ENCODE data around the gene CLDN10.
"Not testable (repeated sequence)": the region's sequence is repeated elsewhere in the genome, so short reads cannot be mapped to it uniquely, and the experiment has no call there.

Gene CLDN10

DNA sequence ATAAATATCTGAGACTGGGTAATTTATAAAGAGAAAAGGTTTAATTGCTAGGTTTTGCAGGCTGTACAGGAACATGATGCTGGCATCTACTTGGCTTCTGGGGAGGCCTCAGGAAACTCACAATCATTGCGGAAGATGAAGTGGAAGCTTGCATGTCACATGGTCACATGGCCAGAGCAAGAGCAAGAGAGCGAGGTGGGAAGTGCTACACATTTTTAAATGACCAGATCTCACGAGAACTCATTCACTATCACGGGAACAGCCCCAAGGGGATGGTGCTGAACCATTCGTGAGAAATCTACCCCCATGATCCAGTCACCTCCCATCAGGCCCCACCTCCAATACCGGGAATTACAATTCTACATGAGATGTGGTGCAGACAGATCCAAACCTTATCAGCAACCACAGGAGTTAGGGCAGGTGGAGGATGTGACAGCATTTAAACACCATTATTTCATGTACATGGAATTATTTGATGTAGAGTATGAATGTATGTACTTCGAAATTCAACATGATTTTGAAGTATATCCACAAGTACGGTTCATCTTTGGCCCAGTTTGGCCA is 10.5 kb upstream of the CLDN10 start:
- DNase-seq, result no peak

DNA sequence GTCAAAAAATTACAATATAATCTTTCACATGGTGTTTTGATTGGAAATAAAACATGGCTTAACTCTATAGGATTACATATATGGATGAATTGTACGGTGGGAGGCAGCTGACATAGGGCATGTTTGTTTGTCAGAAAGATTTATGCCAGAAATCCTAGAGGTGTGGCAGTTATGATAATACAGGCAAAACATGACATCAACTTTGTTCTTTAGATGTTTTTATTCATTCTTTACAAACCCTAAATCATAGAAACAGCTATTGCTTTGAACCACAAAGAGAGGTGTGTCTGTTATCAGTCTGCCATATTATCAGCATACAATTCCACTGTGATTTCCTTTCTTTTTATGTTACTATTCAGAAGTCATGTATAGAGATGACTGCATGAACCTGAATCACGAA is 8.2 kb upstream of the CLDN10 start:
- no peak for DNase-seq

DNA sequence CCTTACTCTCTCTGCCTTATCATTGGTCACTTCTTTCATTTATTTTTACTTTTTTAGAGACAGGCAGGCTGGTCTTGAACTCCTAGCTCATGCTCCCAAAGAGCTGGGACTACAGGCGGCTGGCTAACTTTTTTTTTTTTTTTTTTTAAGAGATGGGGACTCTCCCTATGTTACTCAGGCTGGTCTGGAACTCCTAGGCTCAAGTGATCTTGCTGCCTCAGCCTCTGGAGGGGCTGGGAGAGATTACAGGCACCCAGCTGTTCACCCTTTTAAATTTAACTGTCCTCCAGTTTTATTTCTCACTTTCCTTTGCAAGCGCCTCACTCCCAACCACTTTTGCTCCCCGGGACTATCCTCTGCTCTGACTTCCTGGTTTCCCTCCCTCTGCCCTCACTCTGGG is 5.6 kb upstream of the CLDN10 start:
- no peak for DNase-seq

DNA sequence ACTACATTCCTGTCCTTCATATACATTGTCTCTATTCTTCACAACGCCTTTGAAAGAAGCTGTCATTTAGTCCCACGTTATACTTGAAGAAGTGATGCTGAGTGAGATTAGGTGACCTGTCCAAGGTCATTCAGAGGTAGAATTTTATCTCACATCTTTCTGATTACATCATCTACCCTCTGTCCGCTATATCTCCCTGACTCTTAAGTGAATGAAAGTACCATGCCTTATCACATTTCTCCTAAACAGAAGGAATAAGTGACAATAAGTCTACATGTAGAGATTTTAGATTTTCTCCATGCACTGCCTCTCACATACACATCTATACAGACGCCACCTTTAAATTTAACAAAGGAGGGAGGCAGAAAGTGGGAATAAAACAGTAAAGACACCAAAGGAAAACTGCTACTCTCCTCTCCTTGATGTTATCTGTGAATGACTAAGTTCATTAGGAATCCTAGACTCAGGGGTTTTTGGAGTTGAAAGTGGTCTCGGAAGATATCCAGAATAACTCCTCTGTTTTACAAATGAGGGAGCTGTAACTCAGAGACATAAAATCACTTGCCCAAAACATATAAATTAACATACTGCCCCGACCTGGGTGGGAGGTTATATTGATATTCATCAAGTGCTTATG is 4.9 kb upstream of the CLDN10 start:
- no peak for DNase-seq

DNA sequence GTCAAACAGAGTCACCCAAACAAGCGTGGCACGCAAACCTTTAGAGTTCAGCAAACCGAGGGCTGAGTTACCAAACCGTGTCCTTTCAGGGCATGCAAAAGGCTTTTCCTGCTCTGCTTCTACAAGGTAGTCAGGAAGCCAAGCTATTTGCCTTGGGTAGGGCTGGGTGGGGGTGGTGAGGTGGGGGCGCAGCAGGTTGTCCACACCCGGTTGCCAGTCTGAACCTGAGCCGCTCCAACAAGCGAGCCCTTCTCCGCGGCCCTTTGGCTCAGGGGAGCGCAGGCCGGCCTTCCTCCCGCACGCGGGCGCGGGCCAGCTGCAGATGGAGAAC is 347 bp upstream of the CLDN10 start:
- DNase-seq, result no peak

DNA sequence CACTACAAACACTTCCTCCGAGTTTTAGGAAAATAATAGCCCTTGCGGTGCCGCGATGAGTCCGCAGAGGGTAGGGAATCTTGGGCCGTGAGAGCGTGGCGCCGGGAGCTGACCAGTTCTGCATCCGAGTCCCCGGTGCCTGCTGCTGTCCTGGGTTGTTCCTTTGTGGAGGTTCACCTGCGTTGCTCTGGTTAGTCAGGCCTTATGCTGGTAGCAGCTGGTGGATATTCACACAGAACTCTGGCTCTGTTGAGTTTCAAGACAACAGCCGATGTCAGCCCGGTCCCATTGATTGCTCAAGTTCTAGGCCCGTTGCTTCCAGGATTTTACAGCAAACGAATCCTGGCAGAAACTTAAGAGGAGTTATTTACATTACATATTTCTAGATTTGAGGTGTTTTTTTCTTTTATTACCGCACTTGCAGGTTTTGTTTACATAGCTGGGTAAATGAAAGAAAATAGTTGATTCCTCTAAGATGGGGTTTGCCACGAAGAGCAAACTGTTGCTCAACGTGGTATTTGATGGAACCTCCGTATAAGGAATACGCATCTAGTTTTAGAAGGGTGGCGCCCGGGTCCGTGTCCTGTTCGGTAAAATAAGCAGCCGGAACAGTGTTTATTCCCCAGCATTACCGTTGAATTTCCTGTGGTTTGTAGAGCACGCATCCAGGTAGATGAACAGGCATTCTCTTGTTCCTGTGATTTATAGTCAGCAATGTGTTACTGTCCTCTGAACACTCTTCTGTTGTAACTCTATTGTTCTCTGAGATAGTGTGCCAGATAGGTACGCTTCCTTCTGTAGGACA is 1.3 kb downstream of the CLDN10 start:
- DNase-seq, result no peak

DNA sequence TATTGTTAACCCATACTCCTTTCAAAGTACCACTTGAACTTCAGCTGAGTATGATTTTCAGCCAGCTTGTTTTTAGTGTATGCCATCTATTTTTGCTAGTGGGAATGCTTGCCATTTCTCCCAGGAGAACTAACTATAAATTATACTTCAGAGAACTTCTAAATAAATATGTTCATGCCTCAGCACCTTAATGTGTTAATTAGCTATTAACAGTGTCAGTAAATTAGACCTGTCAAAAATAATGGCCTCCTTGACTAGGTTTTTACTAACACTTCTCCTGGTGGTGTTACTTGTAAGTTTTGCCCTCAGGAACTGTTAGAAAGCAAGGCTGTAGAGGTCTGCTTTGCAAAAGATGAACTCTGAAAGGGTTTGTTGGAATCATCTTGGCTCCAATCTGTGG is 4.5 kb downstream of the CLDN10 start:
- DNase-seq, result no peak

DNA sequence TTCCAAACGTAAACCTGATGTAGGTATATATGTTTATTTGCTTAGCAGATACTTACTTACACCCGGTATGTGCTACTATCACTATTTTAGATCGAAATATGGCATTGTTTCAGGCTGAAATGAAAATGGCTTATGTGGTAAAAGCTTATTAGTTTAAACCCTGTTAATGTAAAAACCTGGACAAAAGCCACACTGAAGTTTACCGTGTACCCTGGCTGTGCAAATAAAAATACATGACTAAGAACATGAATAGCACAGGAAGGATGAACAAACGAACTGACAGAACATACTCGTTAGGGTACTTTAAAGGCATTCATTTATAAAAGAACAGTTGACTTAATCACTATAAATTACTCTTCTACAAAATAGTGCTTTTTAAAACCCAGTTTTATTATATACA is 6.6 kb downstream of the CLDN10 start:
- no peak for DNase-seq

DNA sequence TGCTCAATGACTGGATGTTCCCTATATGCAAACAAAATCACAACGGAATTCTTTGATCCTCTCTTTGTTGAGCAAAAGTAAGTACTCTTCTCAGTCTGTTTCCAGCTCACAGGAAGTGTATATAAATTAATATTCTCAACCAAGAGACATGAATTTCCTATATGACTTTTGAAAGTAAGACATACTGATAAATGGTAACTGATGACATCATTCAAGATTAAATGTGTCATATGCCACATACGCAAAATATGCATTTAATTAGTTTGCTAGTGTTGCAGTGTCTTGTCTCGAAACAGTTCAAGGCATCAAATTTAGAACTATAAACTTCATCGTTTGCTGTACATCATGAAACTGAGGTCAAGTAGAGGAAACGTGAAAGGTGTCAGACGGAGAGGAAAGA is 7.9 kb downstream of the CLDN10 start:
- DNase-seq, result no peak

DNA sequence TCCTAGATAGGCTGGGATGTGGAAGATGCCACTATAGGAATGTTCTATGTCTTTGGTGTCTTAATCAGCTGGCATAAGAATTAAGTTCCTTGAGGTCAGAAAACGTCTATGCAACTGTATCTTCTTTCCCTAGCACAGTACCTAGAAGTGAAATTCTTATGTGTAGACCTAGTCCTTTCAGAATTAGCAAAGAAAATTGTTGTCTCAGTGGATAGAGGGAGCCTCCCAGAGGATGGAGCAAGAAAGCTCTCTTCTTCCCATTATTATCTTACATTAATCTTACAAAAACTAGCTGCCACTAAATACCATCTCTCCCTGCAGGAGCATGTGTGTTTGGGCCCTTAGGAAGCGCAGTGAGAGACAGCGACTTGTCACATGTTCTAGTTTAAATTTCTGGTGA is 11.6 kb downstream of the CLDN10 start:
- no peak for DNase-seq

DNA sequence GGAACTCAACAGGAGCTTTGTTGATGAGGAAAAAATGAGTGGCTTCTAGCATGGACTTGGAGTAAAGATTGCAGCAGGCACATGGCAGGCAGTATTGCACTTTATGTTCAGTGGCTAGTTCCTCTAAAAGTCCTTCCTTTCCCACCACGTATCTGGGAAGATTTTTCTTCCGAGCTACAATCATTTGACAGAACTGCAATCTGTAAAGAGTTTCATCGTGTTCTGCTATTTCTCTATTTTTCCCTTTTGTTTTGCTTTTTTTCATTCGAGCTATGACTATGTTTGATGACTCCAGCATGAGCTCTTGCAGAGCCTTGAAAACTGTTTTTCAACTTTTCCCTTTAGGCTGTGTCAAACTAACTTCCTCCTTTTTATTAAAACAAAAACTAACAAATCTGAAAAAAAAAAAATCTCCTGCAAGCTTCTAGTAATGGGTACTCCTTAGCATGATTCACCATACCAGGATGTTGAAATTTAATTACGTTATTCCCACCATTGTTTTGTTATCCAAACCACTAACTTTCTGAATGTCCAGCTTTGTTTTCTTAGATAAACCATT is 12.3 kb downstream of the CLDN10 start:
- no peak for DNase-seq

DNA sequence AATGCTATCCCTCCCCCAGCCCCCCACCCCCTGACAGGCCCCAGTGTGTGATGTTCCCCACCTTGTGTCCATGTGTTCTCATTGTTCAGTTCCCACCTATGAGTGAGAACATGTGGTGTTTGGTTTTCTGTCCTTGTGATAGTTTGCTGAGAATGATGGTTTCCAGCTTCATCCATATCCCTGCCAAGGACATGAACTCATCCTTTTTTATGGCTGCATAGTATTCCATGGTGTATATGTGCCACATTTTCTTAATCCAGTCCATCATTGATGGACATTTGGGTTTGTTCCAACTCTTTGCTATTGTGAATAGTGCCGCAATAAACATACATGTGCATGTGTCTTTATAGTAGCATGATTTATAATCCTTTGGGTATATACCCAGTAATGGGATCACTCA is 13.2 kb downstream of the CLDN10 start:
- not testable (repeated sequence) for DNase-seq

DNA sequence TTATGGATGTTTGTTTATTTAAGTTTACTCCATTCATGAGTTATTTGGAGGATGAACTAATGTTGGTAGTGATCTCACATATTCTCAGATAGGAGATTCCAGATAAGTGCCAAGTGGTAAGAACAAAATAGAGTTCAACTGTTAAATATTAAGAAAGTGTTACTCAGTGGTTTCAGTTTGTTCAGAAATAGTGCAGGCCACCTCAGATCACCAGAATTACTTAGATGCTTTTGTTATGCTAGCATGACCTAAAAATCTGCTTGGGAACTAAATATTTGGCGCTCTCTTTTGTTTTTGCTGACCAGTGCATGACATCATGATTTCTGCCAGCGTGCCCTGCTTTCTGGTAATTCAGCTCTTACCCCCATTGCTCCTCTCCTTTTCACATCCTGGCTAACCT is 15.6 kb downstream of the CLDN10 start:
- DNase-seq, result no peak

DNA sequence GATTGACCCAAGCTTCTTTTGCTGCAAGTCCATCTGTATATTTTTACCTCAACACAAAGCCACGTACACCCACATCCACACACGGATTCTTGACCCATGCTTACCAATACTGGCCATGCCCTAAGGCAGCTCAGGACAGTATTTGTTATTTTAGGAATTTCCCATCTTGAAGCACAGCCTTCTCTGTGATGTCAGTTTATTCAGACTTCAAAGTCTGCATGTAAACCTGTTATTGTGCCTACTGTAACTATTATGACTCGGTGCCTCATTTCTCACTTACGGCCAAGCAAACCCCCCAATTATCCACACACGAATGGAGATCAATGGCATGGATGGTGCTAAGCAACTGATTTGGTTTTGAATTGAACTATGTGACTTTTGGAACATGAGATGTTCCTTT is 17.5 kb downstream of the CLDN10 start:
- no peak for DNase-seq

DNA sequence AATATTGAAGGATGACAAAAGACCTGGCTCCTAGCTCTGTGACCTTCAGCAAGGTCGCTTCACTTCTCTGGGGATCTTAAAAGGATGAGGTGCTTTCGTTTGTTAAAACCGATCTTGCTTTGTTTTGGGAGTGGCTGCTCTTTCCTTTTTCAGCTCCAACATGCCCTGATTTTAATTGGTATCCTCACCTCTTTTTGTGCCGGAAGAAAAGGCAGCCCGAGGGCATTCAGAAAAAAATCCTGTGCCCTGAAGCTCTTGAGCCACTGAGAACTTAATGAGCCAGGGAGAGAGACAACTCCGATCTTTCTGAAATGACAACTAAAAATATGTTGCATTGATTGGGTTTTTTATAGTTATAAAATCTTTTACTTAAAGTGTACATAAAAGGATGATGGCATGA is 19.4 kb downstream of the CLDN10 start:
- no peak for DNase-seq

DNA sequence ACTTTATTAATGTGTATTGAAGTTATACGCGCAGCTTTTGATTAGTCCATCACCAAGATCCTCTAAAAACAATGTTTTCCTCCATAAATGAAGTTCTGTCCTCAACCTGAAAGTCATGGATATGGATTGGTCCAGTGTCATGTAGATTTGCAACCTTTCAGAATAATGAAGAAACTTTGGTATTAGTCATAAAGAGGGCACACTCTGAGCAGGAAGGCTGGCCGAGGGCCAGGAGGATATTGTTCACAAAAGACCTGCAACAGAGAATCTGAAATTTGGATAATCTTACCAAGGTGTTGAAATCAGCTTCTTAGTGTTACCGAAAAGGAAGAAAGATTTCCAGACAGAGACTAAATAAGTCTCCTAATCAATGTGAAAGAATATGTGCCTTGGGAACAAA is 20.7 kb downstream of the CLDN10 start:
- DNase-seq, result no peak

DNA sequence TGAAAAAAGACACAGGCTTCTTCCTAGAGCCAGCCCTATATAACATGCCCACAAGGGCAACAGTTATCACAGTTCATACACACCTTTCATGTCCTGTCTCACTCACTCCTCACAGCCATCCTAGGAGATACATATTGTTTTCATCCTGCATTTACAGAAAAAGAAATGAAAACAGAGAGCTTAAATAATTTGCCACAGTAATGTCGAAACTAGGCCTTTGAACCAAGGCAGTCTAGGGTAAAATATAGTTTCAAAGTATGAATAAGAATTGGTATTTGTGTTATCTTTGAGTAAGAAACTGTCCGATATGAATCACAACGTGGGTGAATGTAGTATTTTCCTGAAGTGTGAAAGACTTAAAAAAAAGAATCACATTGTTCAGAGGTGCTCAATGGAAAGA is 26.8 kb downstream of the CLDN10 start:
- no peak for DNase-seq

DNA sequence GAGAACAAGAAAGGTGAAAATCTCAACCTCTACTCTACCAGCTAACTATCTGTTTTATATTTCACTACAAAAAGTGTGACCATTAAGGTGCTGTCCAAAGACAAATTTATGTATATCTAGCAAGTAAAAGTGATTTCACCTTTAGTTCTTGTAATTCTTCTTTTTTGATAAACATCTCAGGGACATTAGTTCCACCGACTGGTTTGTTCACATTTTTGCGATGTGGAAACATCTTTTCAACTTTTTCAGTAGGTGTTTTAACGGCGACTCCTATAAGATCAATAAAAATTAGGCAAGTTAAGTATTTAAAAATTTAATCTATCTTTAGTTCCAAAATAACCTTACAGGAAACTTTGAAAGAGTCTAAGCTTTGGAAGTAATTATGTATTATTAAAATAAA is 33.3 kb downstream of the CLDN10 start:
- no peak for DNase-seq

DNA sequence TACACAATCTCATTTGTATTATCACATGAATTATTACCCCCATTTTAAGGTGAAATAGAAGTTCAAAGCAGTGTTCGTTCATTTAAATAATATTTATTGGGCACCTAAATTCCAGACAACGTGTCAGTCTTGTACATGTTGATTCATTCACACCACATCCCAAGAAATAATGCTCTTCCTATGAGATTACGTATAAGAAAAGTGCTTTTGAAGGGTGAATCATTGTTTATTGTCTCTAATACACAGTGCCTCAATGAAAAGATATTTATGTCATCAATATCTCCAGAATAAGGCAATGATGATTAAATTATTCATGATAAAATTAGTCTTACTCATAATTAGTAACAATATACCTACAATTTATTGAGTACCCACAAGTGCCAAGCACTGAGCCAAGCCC is 35.6 kb downstream of the CLDN10 start:
- DNase-seq, result no peak

DNA sequence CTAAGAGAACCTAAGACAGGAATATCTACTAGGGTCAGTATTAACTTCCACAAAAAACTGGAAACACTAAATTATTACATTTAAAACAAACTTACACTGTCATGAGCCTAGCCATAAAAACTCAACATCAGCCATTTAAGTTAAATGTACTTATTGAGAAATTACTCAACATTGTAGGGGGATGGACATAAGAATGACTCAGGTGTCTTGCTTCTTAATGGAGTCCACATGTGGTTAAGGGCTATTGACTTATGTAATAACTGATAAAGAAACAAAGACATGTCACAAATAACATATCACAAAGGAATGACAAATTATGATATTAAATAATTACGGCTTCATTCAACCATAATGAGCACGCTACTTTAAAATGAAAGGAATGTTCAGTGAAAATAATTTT is 36.2 kb downstream of the CLDN10 start:
- no peak for DNase-seq

DNA sequence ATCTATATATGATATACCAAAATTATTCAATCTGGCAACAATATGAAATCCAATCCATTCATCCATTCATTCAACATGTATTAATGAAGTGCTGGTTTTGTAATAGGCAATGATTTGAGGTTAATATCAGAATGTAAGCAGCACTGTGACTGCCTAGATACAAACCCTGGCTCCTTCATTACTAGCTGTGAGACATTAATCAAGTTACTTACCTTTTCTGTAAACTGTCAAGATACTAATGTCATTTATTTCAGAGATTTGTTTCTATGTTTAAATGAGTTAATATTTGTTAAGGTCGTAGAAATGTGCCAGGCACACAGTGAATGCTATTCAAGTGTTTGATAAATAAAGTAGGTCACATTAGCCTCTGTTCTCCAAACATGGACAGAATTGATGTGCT is 40.9 kb downstream of the CLDN10 start:
- no peak for DNase-seq

DNA sequence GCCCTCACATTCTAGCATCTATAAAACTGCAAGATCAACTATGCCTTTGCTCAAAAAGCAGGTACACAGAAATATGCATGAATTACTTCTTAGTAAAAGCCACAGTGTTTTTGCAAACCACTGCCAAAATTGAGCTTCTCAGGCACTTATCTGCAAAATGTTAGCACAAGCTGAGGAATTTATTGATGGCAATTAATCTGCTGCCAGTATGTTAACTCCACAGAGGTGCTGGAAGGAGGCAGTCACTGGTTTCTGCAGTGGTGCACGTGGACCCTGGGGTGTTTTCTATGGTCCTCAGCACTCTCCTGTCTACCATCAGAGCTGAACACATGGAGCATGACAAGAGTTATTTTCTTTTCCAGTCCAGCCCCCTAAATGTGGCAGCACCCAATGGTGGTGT is 44.2 kb downstream of the CLDN10 start:
- no peak for DNase-seq

DNA sequence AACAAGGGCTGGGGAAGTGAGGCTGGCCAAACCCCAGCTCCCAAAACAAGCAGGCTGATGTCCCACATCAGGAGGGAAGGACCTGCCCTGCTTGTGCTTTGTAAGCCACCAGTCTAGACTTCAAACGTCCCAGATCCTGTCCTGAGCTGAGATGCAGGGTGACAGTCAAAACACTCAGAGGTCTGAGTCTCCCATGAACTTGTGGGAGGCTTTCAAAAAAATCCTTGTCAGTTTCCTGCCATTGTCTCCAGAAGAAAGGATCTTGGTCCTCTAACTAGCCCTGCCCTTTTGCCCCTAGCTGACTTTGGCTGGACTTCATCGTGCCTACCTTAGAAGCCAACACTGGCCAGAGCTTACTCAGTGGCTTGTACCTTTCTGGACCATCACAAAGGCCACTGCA is 48.7 kb downstream of the CLDN10 start:
- no peak for DNase-seq

DNA sequence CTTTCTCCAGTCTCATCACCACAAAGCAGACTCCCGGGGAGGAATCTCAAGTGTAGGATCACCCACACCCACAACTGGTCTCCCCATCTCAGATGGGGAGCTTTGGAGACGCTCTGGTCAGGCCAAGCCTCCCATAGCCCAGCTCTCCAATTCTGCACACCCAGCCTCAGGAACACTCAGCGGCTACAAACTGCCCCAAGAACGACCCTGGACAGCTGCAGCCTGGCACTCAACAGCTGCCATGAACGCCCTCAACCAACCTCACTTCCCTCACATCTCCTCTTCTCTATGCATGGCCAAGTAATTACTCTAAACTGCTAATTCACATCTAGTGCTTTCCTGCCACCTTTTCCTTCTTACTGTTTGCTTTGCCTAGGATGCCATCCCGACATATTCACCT is 49.4 kb downstream of the CLDN10 start:
- no peak for DNase-seq
